IMR-90 (cell line): Measurements from ENCODE around the gene PSMB2. TPM values are rescaled to one million over a fixed set of nuclear protein-coding genes. Genes with fewer than 3 reads are reported as not detected.

Source experiments
- ATAC-seq: fragments of 200-7000 bp; cut with Tn5 transposase; 2 replicates; pipeline ENCODE4 v1.9.1; 2020; ENCODE audit warnings: low read depth, mild to moderate bottlenecking, moderate library complexity
- BruUV-seq: library from RNA; stranded (reverse); fragments of 400-500 nt; replicated peaks from 2 replicates; lab custom pipeline; 2021; lab: Mats Ljungman, UMichigan
- CTCF ChIA-PET: fragments of 300-600 bp; formaldehyde crosslinking; extraction: SDS; loops from one replicate; lab custom pipeline; 2021; ENCODE audit warnings: antibody characterized with exemption; lab: Yijun Ruan, JAX
- POLR2A ChIA-PET: fragments of 300-600 bp; sonication (Branson Sonifier 250); formaldehyde crosslinking; loops from one replicate; lab custom pipeline; 2022; ENCODE audit warnings: antibody characterized with exemption; ENCODE audit not compliant: unreplicated experiment; lab: Charles Lee
- DNase-seq: peaks from one replicate; pipeline ENCODE4 v3.0.0; 2013
- H2AFZ ChIP-seq: replicated peaks from 2 replicates; pipeline ENCODE3; 2013; ENCODE audit warnings: low read length, mild to moderate bottlenecking; ENCODE audit not compliant: poor library complexity
- H2AK5ac ChIP-seq: 2 replicates; pipeline ENCODE4 v1.6.1; 2013; ENCODE audit warnings: low read depth, low read length, inconsistent platforms
- H2AK9ac ChIP-seq: replicated peaks from 2 replicates; pipeline ENCODE3; 2013; ENCODE audit warnings: mild to moderate bottlenecking, low read depth, low read length, moderate library complexity; ENCODE audit not compliant: poor library complexity
- H2BK120ac ChIP-seq: 2 replicates; pipeline ENCODE4 v1.6.1; 2013; ENCODE audit warnings: low read depth, low read length, inconsistent platforms
- H2BK15ac ChIP-seq: 3 replicates; pipeline ENCODE4 v1.6.1; 2013; ENCODE audit warnings: low read depth, low read length, inconsistent platforms
- H2BK20ac ChIP-seq: 2 replicates; pipeline ENCODE4 v1.6.1; 2013; ENCODE audit warnings: low read depth, mild to moderate bottlenecking, inconsistent platforms, low read length, moderate library complexity
- H2BK5ac ChIP-seq: 2 replicates; pipeline ENCODE4 v1.6.1; 2013; ENCODE audit warnings: mild to moderate bottlenecking, low read depth, low read length, inconsistent platforms; ENCODE audit not compliant: poor library complexity, severe bottlenecking
- H3K14ac ChIP-seq: replicated peaks from 2 replicates; pipeline ENCODE4 v1.6.1; 2013; ENCODE audit warnings: low read depth, low read length, inconsistent platforms
- H3K18ac ChIP-seq: 2 replicates; pipeline ENCODE4 v1.6.1; 2013; ENCODE audit warnings: low read depth, low read length, control low read depth
- H3K23ac ChIP-seq: 2 replicates; pipeline ENCODE4 v1.6.1; 2013; ENCODE audit warnings: low read depth, low read length, inconsistent platforms
- H3K27ac ChIP-seq: 2 replicates; pipeline ENCODE4 v1.5.1; 2013; ENCODE audit warnings: mild to moderate bottlenecking, control low read depth, low read length; ENCODE audit not compliant: insufficient read depth
- H3K27me3 ChIP-seq: 2 replicates; pipeline ENCODE4 v1.6.1; 2013; ENCODE audit warnings: low read length; ENCODE audit not compliant: control insufficient read depth, insufficient read depth
- H3K36me3 ChIP-seq: 2 replicates; pipeline ENCODE4 v1.6.1; 2013; ENCODE audit warnings: low read length, mixed read lengths; ENCODE audit not compliant: control insufficient read depth, insufficient read depth
- H3K4ac ChIP-seq: 2 replicates; pipeline ENCODE4 v1.6.1; 2013; ENCODE audit warnings: low read depth, low read length, inconsistent platforms
- H3K4me1 ChIP-seq: 2 replicates; pipeline ENCODE4 v1.6.1; 2013; ENCODE audit warnings: low read length, mixed read lengths; ENCODE audit not compliant: control insufficient read depth, insufficient read depth
- H3K4me2 ChIP-seq: 2 replicates; pipeline ENCODE4 v1.6.1; 2013; ENCODE audit warnings: low read depth, mild to moderate bottlenecking, control low read depth, low read length, moderate library complexity
- H3K4me3 ChIP-seq: 2 replicates; pipeline ENCODE4 v1.5.1; 2013; ENCODE audit warnings: low read depth, mild to moderate bottlenecking, control low read depth, low read length, moderate library complexity; ENCODE audit not compliant: insufficient read depth
- H3K56ac ChIP-seq: 2 replicates; pipeline ENCODE4 v1.6.1; 2013; ENCODE audit warnings: low read length, inconsistent platforms; ENCODE audit not compliant: insufficient read depth; ENCODE audit errors: extremely low read depth
- H3K79me1 ChIP-seq, 2 experiments: 2 replicates each; pipeline ENCODE4 v1.6.1; 2013; ENCODE audit warnings: low read length in 2 of 2, inconsistent platforms in 1 of 2, low read depth in 1 of 2
- H3K9ac ChIP-seq: 2 replicates; pipeline ENCODE4 v1.6.1; 2013; ENCODE audit warnings: low read depth, low read length, control low read depth
- H3K9me1 ChIP-seq: 2 replicates; pipeline ENCODE4 v1.6.1; 2013; ENCODE audit warnings: low read length, inconsistent platforms; ENCODE audit not compliant: insufficient read depth
- H3K9me3 ChIP-seq: 2 replicates; pipeline ENCODE4 v1.6.1; 2013; ENCODE audit warnings: low read length; ENCODE audit not compliant: control insufficient read depth, insufficient read depth
- H4K20me1 ChIP-seq: 2 replicates; pipeline ENCODE4 v1.6.1; 2013; ENCODE audit warnings: low read length, inconsistent platforms; ENCODE audit not compliant: insufficient read depth
- H4K5ac ChIP-seq: 2 replicates; pipeline ENCODE4 v1.6.1; 2013; ENCODE audit warnings: mild to moderate bottlenecking, low read depth, low read length, control low read depth
- H4K8ac ChIP-seq, 2 experiments: 2 replicates each; pipeline ENCODE4 v1.6.1; 2013; ENCODE audit warnings: low read depth in 2 of 2, low read length in 2 of 2, control low read depth in 1 of 2, inconsistent platforms in 1 of 2
- H4K91ac ChIP-seq: 2 replicates; pipeline ENCODE4 v1.6.1; 2013; ENCODE audit warnings: low read depth, low read length, inconsistent platforms; ENCODE audit not compliant: insufficient read depth
- BHLHE40 ChIP-seq: fragments of 150-350 bp; IDR thresholded peaks from 2 replicates; pipeline ENCODE4 v1.6.1; 2016; ENCODE audit warnings: mild to moderate bottlenecking, low read depth, low read length
- CEBPB ChIP-seq: IDR thresholded peaks from 2 replicates; pipeline ENCODE4 v1.6.1; 2012; ENCODE audit warnings: low read depth, low read length, improper control_type of control experiment
- CHD1 ChIP-seq: IDR thresholded peaks from 2 replicates; pipeline ENCODE4 v1.6.1; 2012; ENCODE audit warnings: low read depth, low read length, improper control_type of control experiment
- CTCF ChIP-seq: conservative IDR thresholded peaks from 2 replicates; pipeline ENCODE4 v1.5.1; 2012; ENCODE audit warnings: mild to moderate bottlenecking, low read depth, low read length, improper control_type of control experiment
- ELK1 ChIP-seq: fragments of 150-350 bp; IDR thresholded peaks from 2 replicates; pipeline ENCODE4 v1.6.1; 2016; ENCODE audit warnings: low read depth, mild to moderate bottlenecking, low read length, moderate library complexity, borderline replicate concordance
- FOS ChIP-seq: fragments of 150-350 bp; IDR thresholded peaks from 2 replicates; pipeline ENCODE4 v1.6.1; 2016; ENCODE audit warnings: low read depth, low read length
- MAFK ChIP-seq: IDR thresholded peaks from 2 replicates; pipeline ENCODE4 v1.6.1; 2012; ENCODE audit warnings: low read depth, low read length, improper control_type of control experiment
- MAZ ChIP-seq: IDR thresholded peaks from 2 replicates; pipeline ENCODE4 v1.6.1; 2012; ENCODE audit warnings: low read depth, mild to moderate bottlenecking, low read length, improper control_type of control experiment, moderate library complexity, borderline replicate concordance
- MXI1 ChIP-seq: IDR thresholded peaks from 2 replicates; pipeline ENCODE4 v1.6.1; 2012; ENCODE audit warnings: low read depth, mild to moderate bottlenecking, low read length, moderate library complexity, borderline replicate concordance
- NFE2L2 ChIP-seq: fragments of 150-350 bp; IDR thresholded peaks from 2 replicates; pipeline ENCODE4 v1.6.1; 2016; ENCODE audit warnings: low read depth, mild to moderate bottlenecking, low read length
- POLR2A ChIP-seq: IDR thresholded peaks from 2 replicates; pipeline ENCODE4 v1.6.1; 2012; ENCODE audit warnings: mild to moderate bottlenecking, low read depth, low read length
- RAD21 ChIP-seq: IDR thresholded peaks from 2 replicates; pipeline ENCODE4 v1.6.1; 2012; ENCODE audit warnings: low read length, improper control_type of control experiment
- RCOR1 ChIP-seq: IDR thresholded peaks from 2 replicates; pipeline ENCODE4 v1.6.1; 2012; ENCODE audit warnings: mild to moderate bottlenecking, low read length, improper control_type of control experiment; ENCODE audit not compliant: insufficient replicate concordance
- RFX5 ChIP-seq: IDR thresholded peaks from 2 replicates; pipeline ENCODE4 v1.8.0; 2012; ENCODE audit warnings: low read depth, mild to moderate bottlenecking, low read length, moderate library complexity
- SMC3 ChIP-seq: fragments of 150-350 bp; IDR thresholded peaks from 2 replicates; pipeline ENCODE4 v1.6.1; 2016; ENCODE audit warnings: low read depth, mild to moderate bottlenecking, antibody characterized with exemption, low read length, moderate library complexity
- USF2 ChIP-seq: fragments of 150-350 bp; IDR thresholded peaks from 2 replicates; pipeline ENCODE4 v1.6.1; 2017; ENCODE audit warnings: mild to moderate bottlenecking, antibody characterized with exemption, low read length, low read depth
- WGBS, 2 experiments: methylation state at CpG; one replicate each; pipeline versions ENCODE4 v1.1.5 to v1.1.7; 2013; ENCODE audit warnings: missing lambda C conversion rate in 2 of 2; ENCODE audit not compliant: insufficient read length in 1 of 2; ENCODE audit errors: extremely low coverage in 2 of 2; 5-methylcytosine and 5-hydroxymethylcytosine counted together
- dilution Hi-C: fragments of 300-500 bp; cut with HindIII; formaldehyde crosslinking; loops from one replicate; pipeline ENCODE4 v1.14.3; 2018; ENCODE audit warnings: low sequenced_read_pairs; ENCODE audit not compliant: unreplicated experiment
- in situ Hi-C: fragments of 300-500 bp; cut with MboI; formaldehyde crosslinking; loops from 3 replicates; pipeline ENCODE4 v1.14.3; 2019; ENCODE audit warnings: low sequenced_read_pairs, inconsistent platforms, mixed read lengths
- intact Hi-C: fragments of 100-400 bp; cut with micrococcal nuclease; formaldehyde crosslinking; loops from 2 replicates; pipeline ENCODE4 v1.10.0; 2022
- polyA plus RNA-seq, 3 experiments: library from polyadenylated mRNA; depleted of rRNA; stranded (reverse); fragments of >200 nt; gene quantifications; 2 replicates each; pipeline ENCODE4 v1.2.3, GENCODE V29; 2012; ENCODE audit warnings: low replicate concordance in 1 of 3
- total RNA-seq: library from RNA; depleted of rRNA; stranded (reverse); fragments of >200 nt; gene quantifications from 2 replicates; pipeline ENCODE4 v1.2.3, GENCODE V29; 2012

Gene PSMB2
- total and polyA plus RNA-seq, 2 of the 4 experiments (the other 2 are of a cell fraction), result 23.8 to 86.2 TPM

- Histone ChIP-seq H3K4ac (no peak overlapping the region), H2AK9ac (no peak overlapping the region), H3K14ac (no peak overlapping the region), H3K9me3 (no peaks in the 10 kb centered on the region), H3K9me1 (peaks cover 6% of the 10 kb centered on the region; the same call in 1 of the 2 replicates), H3K79me1 (peaks cover 18 to 25% of the 10 kb centered on the region in 2 experiments), H2BK120ac (no peak overlapping the region), H3K36me3 (peaks cover 35% of the 10 kb centered on the region), H4K91ac (no peak overlapping the region), H2AK5ac (no peak overlapping the region), H4K5ac (no peak overlapping the region), H2BK15ac (no peak overlapping the region), H3K27me3 (no peaks in the 10 kb centered on the region), H4K20me1 (peaks cover 6% of the 10 kb centered on the region; the same call in 1 of the 2 replicates), H3K23ac (no peak overlapping the region), H2BK20ac (no peak overlapping the region), H3K56ac (no peak overlapping the region), H4K8ac (no peak overlapping the region), H3K4me2 (no peak overlapping the region), H2AFZ (no peak overlapping the region), H3K4me3 (no peak overlapping the region), H2BK5ac (no peak overlapping the region), H3K9ac (no peak overlapping the region), H3K18ac (no peak overlapping the region), H3K27ac (no peak overlapping the region), H3K4me1 (peaks cover 2% of the 10 kb centered on the region; the same call in 1 of the 2 replicates)
- CTCF ChIA-PET, result no interaction called here
- DNase-seq (no peak), ATAC-seq (no peak)
- in situ Hi-C loops (no loop called here), intact Hi-C loops (no loop called here), dilution Hi-C loops (no loop called here)
- TF ChIP-seq CTCF (no peak), ELK1 (no peak), MAZ (no peak), RAD21 (no peak), MAFK (no peak), POLR2A (no peak), USF2 (no peak), RFX5 (no peak), BHLHE40 (no peak), NFE2L2 (no peak), CHD1 (no peak), CEBPB (no peak), MXI1 (no peak), SMC3 (no peak), RCOR1 (no peak), FOS (no peak)
- whole genome bisulfite sequencing, 2 experiments, result no CpG with 5 or more reads among the region's 4 CpGs
- POLR2A ChIA-PET, result no interaction called here
- no TSS peak for BruUV-seq
Measured at GRCh38 chr1:35603941-35604340, 37.4 kb downstream of the PSMB2 start.
